ENCODE measurements around the gene CCSAP.
"Not testable (repeated sequence)": the region's sequence is repeated elsewhere in the genome, so short reads cannot be mapped to it uniquely, and the experiment has no call there.

CCSAP gene

DNA sequence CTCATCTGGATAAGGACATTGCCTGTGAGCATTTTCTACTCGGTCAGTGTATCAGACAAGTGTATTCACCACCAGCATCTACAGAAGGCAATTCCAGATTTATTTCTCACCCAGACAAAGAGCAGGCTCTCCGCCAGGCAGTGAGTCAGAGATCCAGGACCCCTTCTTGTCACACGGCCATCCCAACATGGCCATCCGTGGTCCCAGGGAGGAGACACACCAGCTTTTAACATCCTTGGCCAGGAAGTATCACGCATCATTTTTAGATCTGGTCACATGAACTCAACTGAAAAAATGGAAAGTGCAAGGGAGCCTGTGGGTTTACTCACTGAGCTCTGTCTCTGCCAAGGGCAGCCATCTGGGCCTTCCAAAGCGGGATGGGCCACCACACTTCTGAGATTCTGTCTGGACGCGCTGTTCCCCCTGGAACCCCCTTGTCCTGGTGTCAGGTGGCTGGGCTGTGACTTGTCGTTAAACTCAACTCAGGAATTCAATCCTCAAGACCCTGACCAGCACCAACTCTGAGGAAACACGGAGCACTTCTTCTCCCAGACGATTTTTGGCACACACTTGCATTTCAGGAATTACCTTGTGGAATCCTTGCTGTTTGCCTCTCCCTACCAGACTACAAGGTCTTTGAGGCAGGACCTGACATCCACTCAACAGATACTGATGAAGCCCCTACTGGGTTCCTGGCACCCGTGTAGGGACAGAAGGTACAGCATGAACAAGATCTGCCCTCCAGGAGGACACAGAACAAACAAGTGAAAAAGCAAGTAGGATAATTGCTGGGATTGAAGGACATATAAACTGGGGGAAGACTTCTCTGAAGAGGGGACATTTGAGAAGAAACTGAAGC lies 21.6 kb upstream of the CCSAP start:
- no peak for DNase-seq (ENCODE audit: low read depth, low spot score)

- DNase-seq (ENCODE audit: low read depth, low spot score): no peak
Measured at GRCh38 chr1:229363723-229364122, 20.9 kb upstream of the CCSAP start.

DNA sequence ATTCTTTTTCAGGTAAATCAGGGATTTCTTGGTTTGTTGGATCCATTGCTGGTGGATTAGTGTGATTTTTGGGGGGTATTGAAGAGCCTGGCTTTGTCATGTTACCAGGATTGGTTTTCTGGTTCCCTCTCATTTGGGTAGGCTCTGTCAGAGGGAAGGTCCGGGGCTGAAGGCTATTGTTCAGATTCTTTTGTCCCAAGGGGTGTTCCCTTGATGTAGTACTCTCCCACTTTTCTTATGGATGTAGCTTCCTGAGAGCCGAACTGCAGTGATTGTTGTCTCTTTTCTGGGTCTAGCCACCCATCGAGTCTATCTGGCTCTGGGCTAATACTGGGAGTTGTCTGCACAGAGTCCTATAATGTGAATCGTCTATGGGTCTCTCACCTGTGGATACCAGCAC lies 17.6 kb upstream of the CCSAP start:
- DNase-seq (ENCODE audit: low read depth, low spot score): no peak

GRCh38 chr1:229355661-229356060 lies 12.8 kb upstream of the CCSAP start:
- DNase-seq (ENCODE audit: low read depth, low spot score): no peak

- no peak for DNase-seq (ENCODE audit: low read depth, low spot score)
Measured at GRCh38 chr1:229354226-229354625, 11.4 kb upstream of the CCSAP start.

- DNase-seq (ENCODE audit: low read depth, low spot score): no peak
Measured at GRCh38 chr1:229352975-229353374, 10.1 kb upstream of the CCSAP start.

- no peak for DNase-seq (ENCODE audit: low read depth, low spot score)
Measured at GRCh38 chr1:229349463-229350385, 6.9 kb upstream of the CCSAP start.

GRCh38 chr1:229347528-229347927 lies 4.7 kb upstream of the CCSAP start:
- DNase-seq (ENCODE audit: low read depth, low spot score): no peak

DNA sequence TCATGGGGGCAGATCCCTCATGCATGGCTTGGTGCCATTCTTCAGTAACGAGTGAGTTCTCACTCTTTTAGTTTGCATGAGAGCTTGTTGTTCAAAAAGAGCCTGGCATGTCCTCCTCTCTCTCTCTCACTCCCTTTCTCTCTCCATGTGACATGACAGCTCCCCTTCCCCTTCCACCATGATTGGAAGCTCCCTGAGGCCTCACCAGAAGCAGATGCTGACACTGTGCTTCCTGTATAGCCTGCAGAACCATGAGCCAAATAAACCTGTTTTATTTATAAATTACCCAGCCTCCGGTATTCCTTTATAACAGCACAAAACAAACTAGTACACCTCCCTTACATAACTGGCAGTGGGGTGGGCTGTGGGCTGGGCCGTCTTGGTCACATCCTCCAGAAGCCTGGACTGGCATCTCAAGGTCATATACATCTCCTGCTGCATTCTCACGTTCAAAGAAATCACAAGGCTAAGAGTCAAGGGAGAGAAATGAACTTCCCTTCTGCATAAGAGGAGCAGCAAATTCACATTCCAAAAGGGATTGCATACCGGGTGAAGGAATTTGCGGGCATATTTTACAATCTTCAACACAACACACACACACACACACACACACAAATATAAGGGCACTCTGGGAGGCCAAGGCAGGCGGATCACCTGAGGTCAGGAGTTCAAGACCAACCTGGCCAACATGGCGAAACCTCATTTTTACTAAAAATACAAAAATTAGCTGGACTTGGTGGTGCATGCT lies 2.3 kb upstream of the CCSAP start:
- no peak for DNase-seq (ENCODE audit: low read depth, low spot score)

GRCh38 chr1:229344139-229344538 lies 1.3 kb upstream of the CCSAP start:
- no peak for DNase-seq (ENCODE audit: low read depth, low spot score)

DNA sequence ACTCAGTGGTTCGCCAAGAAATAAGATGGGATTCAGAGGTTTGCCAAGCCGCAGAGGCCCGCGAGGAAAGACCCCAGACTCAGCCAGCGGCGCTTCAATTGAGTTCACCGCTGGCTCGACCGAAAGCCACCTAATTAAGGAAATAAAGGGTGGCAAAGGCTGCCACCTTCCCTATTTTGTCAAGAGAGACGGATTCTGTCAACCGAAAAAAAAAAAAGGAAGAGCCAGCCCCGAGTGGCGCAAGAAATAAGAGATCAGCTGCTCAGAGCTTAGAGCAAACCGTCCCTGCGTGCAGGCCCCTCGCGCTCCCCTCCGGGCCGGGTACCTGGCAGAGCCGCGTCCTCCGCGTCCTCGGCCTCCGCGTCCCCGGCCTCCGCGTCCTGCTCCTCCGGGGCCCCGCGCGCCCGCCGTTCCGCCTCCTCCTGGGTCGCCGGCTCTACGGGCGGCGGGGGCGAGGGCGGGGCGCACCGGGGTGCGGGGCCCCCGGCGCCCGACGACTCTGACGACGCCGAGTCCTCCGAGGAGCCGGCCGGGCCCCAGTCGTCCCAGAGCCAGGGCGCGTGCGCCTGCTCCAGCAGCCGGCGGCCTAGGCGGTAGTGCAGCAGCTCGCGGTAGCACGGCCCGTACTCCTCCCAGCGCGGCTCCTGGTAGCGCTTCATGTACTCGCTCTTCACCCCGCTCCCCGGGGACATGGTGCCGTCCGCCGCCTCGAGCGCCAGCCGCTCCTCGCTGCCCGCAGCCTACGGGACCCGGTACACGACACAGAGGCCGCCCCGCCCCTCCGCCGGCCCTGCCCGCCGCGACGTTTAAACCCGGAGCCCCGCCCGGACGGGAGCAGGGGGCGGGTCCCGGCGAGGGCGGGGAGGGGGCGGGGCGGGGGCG lies 832 bp downstream of the CCSAP start:
- no peak for DNase-seq (ENCODE audit: low read depth, low spot score)

- no peak for DNase-seq (ENCODE audit: low read depth, low spot score)
Measured at GRCh38 chr1:229340496-229340895, 2.4 kb downstream of the CCSAP start.

DNA sequence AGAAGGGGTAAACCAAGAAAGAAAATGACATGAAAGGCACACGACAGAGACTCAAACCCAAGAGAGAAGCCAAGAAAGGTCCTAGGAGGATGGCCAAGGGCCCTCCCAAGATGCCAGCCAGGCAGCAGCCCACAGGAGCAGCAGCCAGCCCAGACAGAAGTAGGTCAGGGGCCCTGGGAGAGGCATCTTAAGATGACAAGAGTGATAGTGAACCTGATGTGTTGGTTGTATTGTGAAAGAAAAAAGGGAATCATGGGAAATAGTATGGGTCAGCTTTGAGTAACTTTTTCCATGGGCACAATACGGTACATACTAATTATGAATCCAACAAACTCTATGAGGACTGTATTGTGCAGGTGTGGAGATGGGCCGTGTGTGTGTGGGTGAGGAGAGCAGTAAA lies 3.3 kb downstream of the CCSAP start:
- DNase-seq (ENCODE audit: low read depth, low spot score): no peak

DNA sequence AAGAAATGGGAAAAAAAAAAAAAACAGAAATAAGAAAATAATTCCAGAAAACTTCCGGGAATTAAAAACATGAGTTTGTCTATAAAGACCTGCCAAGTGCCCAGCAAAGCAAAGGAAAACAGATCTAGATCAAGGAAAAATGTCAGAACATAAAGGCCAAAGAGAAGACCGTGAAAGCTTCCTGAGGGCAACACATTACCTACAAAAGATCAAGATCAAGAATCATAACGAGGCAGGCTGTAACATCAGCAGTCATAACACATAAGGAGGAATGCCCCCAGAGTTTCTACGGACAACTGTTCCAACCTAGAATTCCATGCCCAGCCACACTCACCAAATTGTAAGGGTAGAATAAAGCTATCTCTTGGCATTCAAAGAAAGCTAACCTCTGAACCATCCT lies 3.8 kb downstream of the CCSAP start:
- DNase-seq (ENCODE audit: low read depth, low spot score): no peak

GRCh38 chr1:229336345-229336744 lies 6.5 kb downstream of the CCSAP start:
- DNase-seq (ENCODE audit: low read depth, low spot score): no peak

GRCh38 chr1:229334716-229335115 lies 8.1 kb downstream of the CCSAP start:
- no peak for DNase-seq (ENCODE audit: low read depth, low spot score)

GRCh38 chr1:229334269-229334668 lies 8.6 kb downstream of the CCSAP start:
- DNase-seq (ENCODE audit: low read depth, low spot score): no peak

DNA sequence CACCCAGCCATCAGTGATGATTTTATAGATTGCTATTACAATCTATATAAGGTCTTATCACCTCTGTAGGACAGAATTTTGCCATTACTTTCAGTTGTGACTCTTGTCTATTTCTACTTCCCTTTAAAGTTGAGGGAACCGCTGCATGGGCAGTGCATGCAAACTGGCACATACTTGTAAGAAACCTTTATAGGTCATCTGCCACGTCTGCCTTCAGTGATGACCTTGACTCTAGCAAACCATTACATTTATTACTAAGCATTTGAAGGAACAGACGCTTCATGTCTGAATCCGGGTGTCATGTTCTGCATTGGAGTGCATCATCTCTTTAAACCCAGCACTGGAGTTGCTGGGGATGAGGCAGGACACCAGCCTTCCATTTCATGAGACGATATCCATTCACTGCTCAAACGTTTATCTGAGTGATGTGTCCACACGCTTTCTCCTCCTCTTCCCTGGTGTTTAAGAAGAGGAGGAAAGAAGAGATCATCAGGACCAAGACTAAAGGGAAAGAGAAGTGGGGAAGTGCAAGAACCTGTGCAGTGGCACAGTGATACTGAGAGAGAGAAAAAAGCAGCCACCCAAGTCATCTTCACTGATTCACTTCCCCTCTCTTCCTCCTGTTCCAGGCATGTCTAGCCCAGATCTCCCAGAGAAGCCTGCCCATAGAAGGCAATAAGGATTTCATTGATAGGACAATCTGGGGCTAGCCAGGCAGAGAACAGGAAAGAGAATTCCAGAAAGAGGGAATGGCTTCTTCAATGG lies 14.1 kb downstream of the CCSAP start:
- DNase-seq (ENCODE audit: low read depth, low spot score): no peak

DNA sequence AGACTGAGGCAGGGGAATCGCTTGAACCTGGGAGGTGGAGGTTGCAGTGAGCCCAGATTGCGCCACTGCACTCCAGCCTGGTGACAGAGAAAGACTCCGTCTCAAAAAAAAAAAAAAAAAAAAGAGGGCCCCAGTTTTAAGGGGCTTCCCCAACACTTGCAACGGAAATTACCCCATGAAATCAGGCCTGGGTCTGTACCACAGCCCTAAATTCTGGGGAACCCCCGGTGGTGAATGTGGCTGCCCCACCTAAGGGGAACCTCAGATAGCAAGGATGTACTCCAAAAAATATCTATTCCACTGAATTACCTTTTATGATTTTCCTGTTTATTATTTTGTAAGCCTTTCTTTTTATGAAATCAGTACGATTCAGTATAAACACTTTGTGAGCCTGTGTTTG lies 15.1 kb downstream of the CCSAP start:
- DNase-seq (ENCODE audit: low read depth, low spot score): not testable (repeated sequence)

GRCh38 chr1:229326601-229327000 lies 16.2 kb downstream of the CCSAP start:
- no peak for DNase-seq (ENCODE audit: low read depth, low spot score)

Measured in smooth muscle cell of the brain vasculature (primary cell).